SK-N-SH (cell line): ENCODE data around the gene SH2D5. TPM values are rescaled to one million over a fixed set of nuclear protein-coding genes. Genes with fewer than 3 reads are reported as not detected.

Experiments used
- CTCF ChIA-PET: fragments of 300-600, 350-600 bp; formaldehyde crosslinking; extraction: SDS; loops from one replicate; lab custom pipeline; 2021; lab: Yijun Ruan, JAX
- POLR2A ChIA-PET: fragments of 350-600 bp; sonication (Branson Sonifier 250); formaldehyde crosslinking; extraction: SDS; loops from one replicate; lab custom pipeline; 2020; ENCODE audit warnings: antibody characterized with exemption, inconsistent platforms; lab: Yijun Ruan, JAX
- DNase-seq: peaks from one replicate; pipeline ENCODE4 v3.0.0; 2012
- H2AFZ ChIP-seq: fragments of 200-600 bp; sonication (generic); 2 replicates; pipeline ENCODE4 v1.8.1; 2016; ENCODE audit warnings: antibody characterized with exemption, mild to moderate bottlenecking, low read depth
- H3F3A ChIP-seq: fragments of 200-600 bp; sonication (generic); replicated peaks from 2 replicates; pipeline ENCODE3; 2016; ENCODE audit warnings: antibody characterized with exemption, mild to moderate bottlenecking; ENCODE audit not compliant: insufficient read depth
- H3K27ac ChIP-seq, 2 experiments: fragments of 200-500 bp in 1 of 2; fragments of 200-600 bp in 1 of 2; sonication (Bioruptor generic) in 1 of 2; sonication (generic), shearing (Covaris generic) in 1 of 2; 2 replicates each; pipeline versions ENCODE4 v1.5.1 to v1.6.1; 2014 to 2016; ENCODE audit warnings: low read depth in 2 of 2, inconsistent platforms in 1 of 2, low read length in 1 of 2, mild to moderate bottlenecking in 1 of 2, mixed read lengths in 1 of 2
- H3K27me3 ChIP-seq: fragments of 200-600 bp; sonication (generic), shearing (Covaris generic); 2 replicates; pipeline ENCODE4 v1.6.1; 2016; ENCODE audit warnings: mixed run types; ENCODE audit not compliant: insufficient read depth
- H3K36me3 ChIP-seq, 2 experiments: fragments of 200-500 bp in 1 of 2; fragments of 200-600 bp in 1 of 2; sonication (Bioruptor generic) in 1 of 2; sonication (generic) in 1 of 2; replicated peaks in 1 of 2; 2 replicates each; pipeline versions ENCODE3 to v1.5.1; 2014 to 2016; ENCODE audit warnings: low read length in 1 of 2, mild to moderate bottlenecking in 1 of 2; ENCODE audit not compliant: insufficient read depth in 2 of 2, control insufficient read depth in 1 of 2
- H3K4me1 ChIP-seq, 2 experiments: fragments of 200-500 bp in 1 of 2; fragments of 200-600 bp in 1 of 2; sonication (Bioruptor generic) in 1 of 2; sonication (generic), shearing (Covaris generic) in 1 of 2; 2 replicates each; pipeline versions ENCODE4 v1.5.1 to v1.6.1; 2014 to 2016; ENCODE audit warnings: low read depth in 1 of 2, low read length in 1 of 2, mixed run types in 1 of 2; ENCODE audit not compliant: insufficient read depth in 2 of 2, control insufficient read depth in 1 of 2
- H3K4me2 ChIP-seq: fragments of 200-600 bp; sonication (generic), shearing (Covaris generic); 2 replicates; pipeline ENCODE4 v1.6.1; 2017; ENCODE audit warnings: mixed run types
- H3K4me3 ChIP-seq, 2 experiments: fragments of 200-500 bp in 1 of 2; fragments of 200-600 bp in 1 of 2; sonication (Bioruptor generic) in 1 of 2; sonication (generic), shearing (Covaris generic) in 1 of 2; 2 replicates each; pipeline versions ENCODE4 v1.5.1 to v1.8.1; 2014 to 2016; ENCODE audit warnings: low read depth in 2 of 2, inconsistent platforms in 1 of 2, low read length in 1 of 2, mild to moderate bottlenecking in 1 of 2, mixed read lengths in 1 of 2, moderate library complexity in 1 of 2
- H3K79me2 ChIP-seq: fragments of 200-600 bp; sonication (generic); 2 replicates; pipeline ENCODE4 v1.8.1; 2017; ENCODE audit warnings: mild to moderate bottlenecking; ENCODE audit not compliant: insufficient read depth
- H3K9ac ChIP-seq: fragments of 200-600 bp; sonication (generic); 2 replicates; pipeline ENCODE4 v1.6.1; 2017; ENCODE audit warnings: mixed run types
- H3K9me2 ChIP-seq: fragments of 200-600 bp; sonication (generic); 2 replicates; pipeline ENCODE4 v1.6.1; 2017; ENCODE audit warnings: mixed run types
- H3K9me3 ChIP-seq: fragments of 200-600 bp; sonication (generic); 2 replicates; pipeline ENCODE4 v1.6.1; 2017; ENCODE audit warnings: mixed run types, mild to moderate bottlenecking, moderate library complexity
- H4K20me1 ChIP-seq: fragments of 200-600 bp; sonication (generic); 2 replicates; pipeline ENCODE4 v1.6.1; 2017; ENCODE audit warnings: mild to moderate bottlenecking, mixed run types; ENCODE audit not compliant: insufficient read depth
- CHD2 ChIP-seq: fragments of 150-350 bp; IDR thresholded peaks from 2 replicates; pipeline ENCODE4 v1.6.1; 2018; ENCODE audit warnings: low read length; ENCODE audit not compliant: partially characterized antibody
- ELF1 ChIP-seq: IDR thresholded peaks from 2 replicates; pipeline ENCODE4 v1.4.0; 2012
- EZH2phosphoT487 ChIP-seq: fragments of 200-600 bp; sonication (generic); IDR thresholded peaks from 2 replicates; pipeline ENCODE4 v1.6.1; 2017; ENCODE audit warnings: low read depth, mixed run types, mild to moderate bottlenecking, antibody characterized with exemption, moderate library complexity, borderline replicate concordance
- FOXJ3 ChIP-seq: sonication (generic); formaldehyde crosslinking; IDR thresholded peaks from 2 replicates; pipeline ENCODE4 v1.5.1; 2020; ENCODE audit warnings: mild to moderate bottlenecking, missing genetic modification reagents
- GATA2 ChIP-seq: sonication (generic); formaldehyde crosslinking; IDR thresholded peaks from 2 replicates; pipeline ENCODE4 v1.5.0; 2020; ENCODE audit warnings: mild to moderate bottlenecking, missing genetic modification reagents
- JUND ChIP-seq: IDR thresholded peaks from 2 replicates; pipeline ENCODE4 v1.4.0; 2012
- NFIC ChIP-seq: IDR thresholded peaks from 2 replicates; pipeline ENCODE4 v1.4.0; 2012; ENCODE audit warnings: borderline replicate concordance
- NRF1 ChIP-seq: IDR thresholded peaks from 2 replicates; pipeline ENCODE4 v1.6.1; 2012; ENCODE audit warnings: low read depth, mild to moderate bottlenecking, low read length
- PBX3 ChIP-seq: IDR thresholded peaks from 2 replicates; pipeline ENCODE4; 2012
- POLR2AphosphoS5 ChIP-seq: IDR thresholded peaks from 2 replicates; pipeline ENCODE4 v1.6.1; 2012; ENCODE audit warnings: low read depth, low read length
- RAD21 ChIP-seq: IDR thresholded peaks from 2 replicates; pipeline ENCODE4 v1.6.1; 2012; ENCODE audit warnings: mild to moderate bottlenecking, low read length
- RFX5 ChIP-seq: IDR thresholded peaks from 2 replicates; pipeline ENCODE4 v1.6.1; 2012; ENCODE audit warnings: mild to moderate bottlenecking, improper control_type of control experiment, low read length
- TEAD4 ChIP-seq: IDR thresholded peaks from 2 replicates; pipeline ENCODE4 v1.4.0; 2012; ENCODE audit warnings: mild to moderate bottlenecking, borderline replicate concordance; ENCODE audit not compliant: insufficient read depth
- ZBTB33 ChIP-seq: IDR thresholded peaks from 2 replicates; pipeline ENCODE4 v1.4.0; 2012; ENCODE audit warnings: low read depth, borderline replicate concordance
- WGBS: methylation state at CpG from one replicate; pipeline ENCODE4 v1.1.6; 2017; ENCODE audit warnings: low lambda C conversion rate; 5-methylcytosine and 5-hydroxymethylcytosine counted together
- polyA plus RNA-seq, 3 experiments: library from polyadenylated mRNA; depleted of rRNA; stranded (reverse); fragments of >200 nt; gene quantifications; 2 replicates each; pipeline ENCODE4 v1.2.3, GENCODE V29; 2012
- TF ChIP-seq, protein P1 (sequence below): fragments of 150-350 bp; IDR thresholded peaks from 2 replicates; pipeline ENCODE4 v1.6.1; 2017; ENCODE audit warnings: antibody characterized with exemption, low read length, low read depth, borderline replicate concordance
- TF ChIP-seq, protein P2 (sequence below): IDR thresholded peaks from 2 replicates; pipeline ENCODE4 v1.4.0; 2012; ENCODE audit warnings: low read depth
- TF ChIP-seq, protein P3 (sequence below): fragments of 150-350 bp; IDR thresholded peaks from 2 replicates; pipeline ENCODE4 v1.6.1; 2016; ENCODE audit warnings: mild to moderate bottlenecking, low read depth, low read length

The SH2D5 gene
- polyA plus RNA-seq, 1 of the 3 experiments (the other 2 are of a cell fraction), result 6.1 TPM

GRCh38 chr1:20701446-20701845 lies 31.1 kb downstream of the SH2D5 start:
- H3K36me3 ChIP-seq, result no peaks in the 10 kb centered on the region
- H3K4me1 ChIP-seq, result peaks cover 3 to 21% of the 10 kb centered on the region in 2 experiments; a peak in 3 of 4 replicates
- no peaks in the 10 kb centered on the region for H4K20me1 ChIP-seq
- H3K4me2 ChIP-seq, result no peak overlapping the region
- H3K9ac ChIP-seq, result no peak overlapping the region
- no peak for DNase-seq
- ChIA-PET CTCF (interaction anchor here (1.1 to 2.0 kb wide), 3 partner anchors 26 to 494 kb away, joined by 3 to 8 read pairs (median 5); no protein-coding TSS in a partner anchor), POLR2A (interaction anchor here (1.0 kb wide), 1 partner anchor 149 kb away, joined by 3 read pairs; the partner anchor contains the start of gene FAM43B)
- H3K4me3 ChIP-seq, result no peak overlapping the region
- no peaks in the 10 kb centered on the region for H3K9me3 ChIP-seq
- H3K27me3 ChIP-seq, result no peaks in the 10 kb centered on the region
- H3K79me2 ChIP-seq, result no peaks in the 10 kb centered on the region
- no peaks in the 10 kb centered on the region for H3K9me2 ChIP-seq
- no peak for TF ChIP-seq POLR2AphosphoS5
- TF ChIP-seq, protein P1, sequence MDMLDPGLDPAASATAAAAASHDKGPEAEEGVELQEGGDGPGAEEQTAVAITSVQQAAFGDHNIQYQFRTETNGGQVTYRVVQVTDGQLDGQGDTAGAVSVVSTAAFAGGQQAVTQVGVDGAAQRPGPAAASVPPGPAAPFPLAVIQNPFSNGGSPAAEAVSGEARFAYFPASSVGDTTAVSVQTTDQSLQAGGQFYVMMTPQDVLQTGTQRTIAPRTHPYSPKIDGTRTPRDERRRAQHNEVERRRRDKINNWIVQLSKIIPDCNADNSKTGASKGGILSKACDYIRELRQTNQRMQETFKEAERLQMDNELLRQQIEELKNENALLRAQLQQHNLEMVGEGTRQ, result no peak
- TF ChIP-seq EZH2phosphoT487, result no peak
- TF ChIP-seq, protein P2, sequence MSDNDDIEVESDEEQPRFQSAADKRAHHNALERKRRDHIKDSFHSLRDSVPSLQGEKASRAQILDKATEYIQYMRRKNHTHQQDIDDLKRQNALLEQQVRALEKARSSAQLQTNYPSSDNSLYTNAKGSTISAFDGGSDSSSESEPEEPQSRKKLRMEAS, result no peak
- no peak for TF ChIP-seq GATA2 (CRISPR knock-in tag)
- no peak for TF ChIP-seq TEAD4
- TF ChIP-seq, protein P3, sequence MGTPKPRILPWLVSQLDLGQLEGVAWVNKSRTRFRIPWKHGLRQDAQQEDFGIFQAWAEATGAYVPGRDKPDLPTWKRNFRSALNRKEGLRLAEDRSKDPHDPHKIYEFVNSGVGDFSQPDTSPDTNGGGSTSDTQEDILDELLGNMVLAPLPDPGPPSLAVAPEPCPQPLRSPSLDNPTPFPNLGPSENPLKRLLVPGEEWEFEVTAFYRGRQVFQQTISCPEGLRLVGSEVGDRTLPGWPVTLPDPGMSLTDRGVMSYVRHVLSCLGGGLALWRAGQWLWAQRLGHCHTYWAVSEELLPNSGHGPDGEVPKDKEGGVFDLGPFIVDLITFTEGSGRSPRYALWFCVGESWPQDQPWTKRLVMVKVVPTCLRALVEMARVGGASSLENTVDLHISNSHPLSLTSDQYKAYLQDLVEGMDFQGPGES, result no peak
- TF ChIP-seq FOXJ3 (CRISPR knock-in tag), result no peak
- TF ChIP-seq PBX3, result no peak
- TF ChIP-seq RFX5, result no peak
- TF ChIP-seq NRF1, result no peak
- no peak for TF ChIP-seq ZBTB33
- TF ChIP-seq NFIC, result no peak
- TF ChIP-seq CHD2, result no peak
- TF ChIP-seq ELF1, result no peak
- TF ChIP-seq RAD21, result no peak
- no peak for TF ChIP-seq JUND
- no peak overlapping the region for H2AFZ ChIP-seq
- WGBS, result 94% methylated on average over 9 of the region's 9 CpGs
- H3F3A ChIP-seq, result peaks cover 8% of the 10 kb centered on the region
- no peak overlapping the region for H3K27ac ChIP-seq
